ENCODE results near the gene LYSMD4.
A peak's percentile ranks its signal among the peaks of the same experiment; 100 is the strongest.

DNA sequence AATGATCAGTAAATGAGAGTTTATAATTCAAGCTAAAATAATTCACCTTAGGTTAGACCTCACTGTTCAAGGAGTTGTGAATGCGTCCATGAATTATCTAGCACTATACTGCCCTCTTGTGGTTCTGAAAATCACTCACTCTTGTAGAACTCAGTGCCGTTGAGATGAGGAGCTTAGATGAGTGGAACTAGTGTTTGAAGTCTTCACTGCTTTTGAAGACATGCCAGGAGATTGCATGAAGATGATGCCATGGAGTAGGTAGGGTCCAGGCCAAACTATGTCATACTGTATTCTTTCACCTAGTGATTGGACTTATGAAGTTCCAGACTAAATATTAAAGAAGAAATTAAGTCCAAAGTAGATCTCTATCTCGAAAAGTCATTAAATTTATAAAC, 28.8 kb downstream of the LYSMD4 start:
- peak; percentile 73 for TF ChIP-seq CTCF (conservative IDR thresholded peaks at IDR 0.05; ENCODE audit: low read depth, low read length)
- TF ChIP-seq EZH2 (IDR thresholded peaks at IDR 0.05; ENCODE audit: low read length, unreplicated experiment), result no peak

Measured in PC-3 (cell line).